ENCODE measurements around the gene ATP8B2.
A peak's percentile ranks its signal among the peaks of the same experiment; 100 is the strongest.

GRCh38 chr1:154352581-154353459 is 27.5 kb downstream of the ATP8B2 start:
- TF ChIP-seq CTCF (optimal IDR thresholded peaks at IDR 0.05 in 1 of 3, IDR thresholded peaks at IDR 0.05 in 1 of 3, conservative IDR thresholded peaks at IDR 0.05 in 1 of 3; ENCODE audit: extremely low read depth in 1 of 3, insufficient read depth in 2 of 3, low read length in 3 of 3) (peak in 1 of 3 experiments; percentile 15), EZH2 (IDR thresholded peaks at IDR 0.05; ENCODE audit: low read length) (no peak)
